Esophagus squamous epithelium (tissue), 5 donors: ENCODE measurements around the gene CCNL1. TPM values are rescaled to one million over a fixed set of nuclear protein-coding genes. Genes with fewer than 3 reads are reported as not detected.

Source experiments
- DNase-seq: peaks from one replicate; lab custom pipeline; 2025; lab: John Stamatoyannopoulos, UW
- H3K27ac ChIP-seq, 4 donors: fragments of 200-600 bp; sonication (generic); one replicate each; pipeline ENCODE4 v1.5.1; 2016 to 2019; ENCODE audit warnings: mild to moderate bottlenecking in 1 of 4
- H3K27me3 ChIP-seq, 4 donors: fragments of 200-600 bp; sonication (generic); 1 replicate in 3 of 4; 2 replicates in 1 of 4; pipeline versions ENCODE4 v1.5.1 to v1.6.0; 2017 to 2021; ENCODE audit warnings: antibody characterized with exemption in 1 of 4
- H3K36me3 ChIP-seq, 3 donors: fragments of 200-600 bp; sonication (generic); one replicate each; pipeline ENCODE4 v1.5.1; 2016 to 2019
- H3K4me1 ChIP-seq, 3 donors: fragments of 200-600 bp; sonication (generic); one replicate each; pipeline ENCODE4 v1.5.1; 2017 to 2019
- H3K4me3 ChIP-seq, 4 donors: fragments of 200-600 bp; sonication (generic); 1 replicate in 3 of 4; 2 replicates in 1 of 4; pipeline ENCODE4 v1.5.1; 2016 to 2019; ENCODE audit warnings: mild to moderate bottlenecking in 2 of 4, moderate library complexity in 1 of 4
- H3K9me3 ChIP-seq, 3 donors: fragments of 200-600 bp; sonication (generic); one replicate each; pipeline ENCODE4 v1.5.1; 2016 to 2019
- CTCF ChIP-seq, 6 experiments: fragments of 450-650 bp in 4 of 6; fragments of 200-600 bp in 2 of 6; sonication (generic) in 2 of 6; IDR thresholded peaks; one replicate each; pipeline ENCODE4 v1.5.1; 2016 to 2019; ENCODE audit warnings: antibody characterized with exemption in 6 of 6, mild to moderate bottlenecking in 4 of 6, moderate library complexity in 4 of 6
- POLR2A ChIP-seq, 4 donors: fragments of 450-650 bp; IDR thresholded peaks; one replicate each; pipeline ENCODE4 v1.6.1; 2017; ENCODE audit warnings: antibody characterized with exemption in 4 of 4, mild to moderate bottlenecking in 4 of 4, moderate library complexity in 3 of 4
- WGBS, 2 donors: methylation state at CpG; one replicate each; pipeline ENCODE4 v1.1.5; 2018; 5-methylcytosine and 5-hydroxymethylcytosine counted together
- intact Hi-C: fragments of 100-400 bp; cut with DNase I; formaldehyde crosslinking; loops from one replicate; pipeline ENCODE4 v1.15.0; 2022
- total RNA-seq, 4 donors: library from RNA; depleted of rRNA; stranded (reverse); fragments of >200 nt; gene quantifications; one replicate each; pipeline ENCODE4 v1.1.0, GENCODE V29; 2016
- donor health status: DM: yes; HTN: yes; CAD: no.

The CCNL1 gene
- total RNA-seq, 4 donors from 2014 or later, result 51.0 to 185 (median 121) TPM

DNA sequence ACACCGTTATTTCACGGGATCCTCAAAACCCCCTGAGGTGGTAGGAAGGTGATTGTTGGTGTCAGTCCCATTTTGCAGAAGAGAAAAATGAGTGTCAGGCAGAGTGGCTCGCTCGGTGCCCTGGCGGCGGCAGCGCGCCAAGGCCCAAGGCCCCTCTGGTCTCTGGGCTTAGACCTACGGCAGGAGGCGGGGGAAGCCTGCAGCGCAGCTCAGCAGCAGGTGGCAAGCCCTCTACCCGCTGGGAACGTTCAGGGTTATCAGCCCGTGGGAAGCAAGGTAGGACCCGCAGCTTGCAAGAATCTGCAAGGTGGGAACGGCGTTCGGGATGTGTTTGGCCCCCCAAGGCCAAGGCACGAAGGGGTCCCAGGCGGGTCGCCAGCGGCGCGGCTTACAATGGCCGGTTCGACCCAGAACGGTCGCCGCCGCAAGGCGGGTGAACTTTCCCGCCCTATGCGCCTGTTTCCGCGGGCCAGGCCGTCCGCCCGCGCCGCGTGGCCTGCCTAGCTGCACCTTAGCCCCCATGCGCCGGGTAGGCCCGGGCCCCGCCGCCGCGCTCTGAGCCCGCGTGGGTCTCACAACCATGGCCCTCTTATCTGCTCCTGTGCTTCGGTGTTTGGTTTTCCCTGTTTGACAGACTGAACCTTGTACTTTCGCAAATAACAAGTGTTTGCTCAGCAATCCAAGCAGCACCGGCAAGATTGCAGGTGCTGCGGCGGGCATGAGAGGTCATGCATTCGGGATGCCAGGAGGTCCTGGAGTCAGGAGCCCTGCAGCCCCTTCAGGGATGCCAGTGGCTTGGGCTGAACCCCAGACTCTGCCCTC, 39.7 kb downstream of the CCNL1 start:
- Histone ChIP-seq H3K9me3 (no peaks in the 10 kb centered on the region), H3K27ac (no peak overlapping the region), H3K4me3 (no peak overlapping the region), H3K36me3 (no peaks in the 10 kb centered on the region), H3K27me3 (peaks cover 0 to 22% (median 0%) of the 10 kb centered on the region in 4 donors), H3K4me1 (no peaks in the 10 kb centered on the region)
- intact Hi-C loops, result no loop called here
- no peak for DNase-seq
- WGBS, 2 donors, result 65 to 73% methylated on average over 8 to 41 of the region's 56 CpGs
- no peak for TF ChIP-seq POLR2A (IDR thresholded peaks at IDR 0.05)
- TF ChIP-seq CTCF (IDR thresholded peaks at IDR 0.05), result no peak

GRCh38 chr3:157119369-157119951, 40.5 kb downstream of the CCNL1 start:
- no peaks in the 10 kb centered on the region for H3K4me1 ChIP-seq
- no peak overlapping the region for H3K4me3 ChIP-seq
- H3K27me3 ChIP-seq, result peaks cover 0 to 22% (median 0%) of the 10 kb centered on the region in 4 donors
- no peak overlapping the region for H3K27ac ChIP-seq
- H3K36me3 ChIP-seq, result no peaks in the 10 kb centered on the region
- DNase-seq, result no peak
- WGBS, 2 donors, result 71 to 74% methylated on average over 7 of the region's 7 CpGs
- TF ChIP-seq POLR2A (IDR thresholded peaks at IDR 0.05) (no peak), CTCF (IDR thresholded peaks at IDR 0.05) (no peak)
- no peaks in the 10 kb centered on the region for H3K9me3 ChIP-seq
- intact Hi-C loops, result no loop called here

DNA sequence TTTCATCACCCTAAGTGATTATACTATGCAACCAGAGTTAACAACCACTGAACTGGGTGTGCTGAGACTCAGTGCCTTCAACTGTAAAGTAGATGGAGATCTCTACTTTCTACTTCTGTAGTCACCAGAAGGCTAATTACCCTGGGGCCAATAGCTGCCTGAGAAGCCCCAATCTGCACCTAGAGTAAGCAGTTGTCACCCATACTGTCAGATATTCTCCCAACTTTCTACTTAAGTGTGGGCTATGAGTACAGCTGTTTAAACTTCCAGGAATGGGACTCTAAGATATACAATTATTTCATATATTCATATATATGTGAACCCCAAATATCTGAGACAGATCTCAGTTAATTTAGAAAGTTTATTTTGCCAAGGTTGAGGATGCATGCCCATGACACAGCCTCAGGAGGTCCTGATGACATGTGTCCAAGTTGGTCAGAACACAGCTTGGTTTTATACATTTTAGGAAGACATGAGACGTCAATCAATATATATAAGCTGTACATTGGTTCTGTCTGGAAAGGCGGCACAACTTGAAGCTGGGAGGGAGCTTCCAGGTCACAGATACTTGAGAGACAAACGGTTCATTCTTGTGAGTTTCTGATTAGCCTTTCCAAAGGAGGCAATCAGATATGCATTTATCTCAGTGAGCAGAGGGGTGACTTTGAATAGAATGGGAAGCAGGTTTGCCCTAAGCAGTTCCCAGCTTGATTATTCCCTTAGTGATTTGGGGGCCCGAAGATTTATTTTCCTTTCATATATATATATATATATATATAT, 41.9 kb downstream of the CCNL1 start:
- H3K27ac ChIP-seq, result no peak overlapping the region
- H3K27me3 ChIP-seq, result peaks cover 0 to 22% (median 0%) of the 10 kb centered on the region in 4 donors
- 84 to 91% methylated on average over 4 of the region's 4 CpGs for WGBS, 2 donors
- intact Hi-C loops, result no loop called here
- DNase-seq, result no peak
- H3K9me3 ChIP-seq, result no peaks in the 10 kb centered on the region
- TF ChIP-seq CTCF (IDR thresholded peaks at IDR 0.05), result no peak
- no peaks in the 10 kb centered on the region for H3K4me1 ChIP-seq
- no peaks in the 10 kb centered on the region for H3K36me3 ChIP-seq
- no peak overlapping the region for H3K4me3 ChIP-seq

DNA sequence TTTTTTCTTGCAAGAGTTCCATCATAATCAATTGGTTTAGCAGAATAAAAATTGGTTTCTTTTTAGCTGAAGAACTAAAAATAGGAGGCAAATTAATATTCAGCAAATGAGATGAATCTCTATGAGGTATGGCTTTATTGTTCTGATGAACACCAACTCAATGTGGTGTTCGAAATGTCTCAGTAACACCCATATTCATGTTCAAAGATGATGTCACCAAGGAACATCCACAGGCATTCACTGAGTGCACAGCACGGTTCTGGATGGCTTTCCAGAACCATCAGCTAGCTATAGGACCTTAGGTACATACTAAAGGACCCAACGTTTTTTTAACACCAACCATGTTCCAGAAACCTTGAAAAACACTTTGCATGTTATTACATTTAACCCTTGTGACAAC, 42.7 kb downstream of the CCNL1 start:
- Histone ChIP-seq H3K27ac (no peak overlapping the region), H3K36me3 (no peaks in the 10 kb centered on the region), H3K4me1 (no peaks in the 10 kb centered on the region), H3K9me3 (no peaks in the 10 kb centered on the region), H3K4me3 (no peak overlapping the region), H3K27me3 (peaks cover 0 to 22% (median 0%) of the 10 kb centered on the region in 4 donors)
- TF ChIP-seq POLR2A (IDR thresholded peaks at IDR 0.05), result no peak
- TF ChIP-seq CTCF (IDR thresholded peaks at IDR 0.05), result no peak
- DNase-seq, result no peak
- 61 to 62% methylated on average over 3 of the region's 3 CpGs for WGBS, 2 donors
- intact Hi-C loops, result no loop called here
